ENCODE measurements around the gene PRDM2.

The PRDM2 gene

DNA sequence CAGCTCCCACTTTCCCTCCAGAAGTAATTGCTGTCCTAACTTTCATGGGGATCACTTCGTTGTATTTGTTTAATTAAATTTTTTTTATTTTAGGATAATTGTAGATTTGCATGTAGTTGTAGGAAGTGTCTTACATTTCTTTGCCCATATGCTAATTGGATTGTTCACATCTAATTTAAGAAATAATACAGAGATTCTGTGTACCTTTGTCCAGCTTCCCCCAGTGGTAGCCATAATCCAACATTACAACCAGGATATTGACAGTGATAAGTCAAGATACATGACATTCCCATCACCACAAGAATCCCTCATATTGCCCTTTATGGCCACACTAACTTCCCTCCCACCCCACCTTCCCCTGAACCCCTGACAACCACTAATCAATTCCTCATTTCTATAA lies 136.6 kb downstream of the PRDM2 start:
- no peak for DNase-seq (ENCODE audit: low read depth)

DNA sequence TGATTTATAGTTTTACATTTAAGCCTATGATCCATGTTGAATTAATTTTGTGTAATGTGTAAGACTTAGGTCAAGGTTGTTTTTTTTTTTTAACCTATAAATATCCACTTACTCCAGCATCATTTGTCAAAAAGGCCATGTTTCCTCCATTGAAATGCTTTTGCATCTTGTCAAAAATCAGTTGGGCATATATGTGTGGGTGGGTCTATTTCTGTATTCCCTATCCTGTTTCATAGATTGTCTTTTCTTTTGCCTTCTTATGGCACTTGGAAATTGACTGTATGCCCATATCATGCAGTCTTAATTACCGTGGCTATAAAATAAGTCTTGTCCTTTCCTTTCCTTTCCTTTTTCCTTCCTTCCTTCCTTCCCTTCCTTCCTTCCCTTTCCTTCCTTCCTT lies 138.2 kb downstream of the PRDM2 start:
- DNase-seq (ENCODE audit: low read depth), result no peak

DNA sequence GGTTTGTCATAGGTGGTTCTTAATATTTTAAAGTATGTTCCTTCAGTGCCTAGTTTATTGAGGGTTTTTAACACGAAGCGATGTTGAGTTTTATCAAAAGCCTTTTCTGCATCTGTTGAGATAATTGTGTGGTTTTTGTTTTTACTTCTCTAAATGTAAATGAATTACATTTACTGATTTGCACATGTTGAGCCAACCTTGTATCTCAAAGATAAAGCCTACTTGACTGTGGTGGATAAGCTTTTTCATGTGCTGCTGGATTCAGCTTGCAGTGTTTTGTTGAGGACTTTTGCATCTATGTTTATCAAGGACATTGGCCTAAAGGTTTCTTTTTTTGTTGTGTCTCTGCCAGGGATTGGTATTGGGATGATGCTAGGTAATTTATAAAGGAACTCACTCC lies 142.5 kb downstream of the PRDM2 start:
- DNase-seq (ENCODE audit: low read depth), result no peak

DNA sequence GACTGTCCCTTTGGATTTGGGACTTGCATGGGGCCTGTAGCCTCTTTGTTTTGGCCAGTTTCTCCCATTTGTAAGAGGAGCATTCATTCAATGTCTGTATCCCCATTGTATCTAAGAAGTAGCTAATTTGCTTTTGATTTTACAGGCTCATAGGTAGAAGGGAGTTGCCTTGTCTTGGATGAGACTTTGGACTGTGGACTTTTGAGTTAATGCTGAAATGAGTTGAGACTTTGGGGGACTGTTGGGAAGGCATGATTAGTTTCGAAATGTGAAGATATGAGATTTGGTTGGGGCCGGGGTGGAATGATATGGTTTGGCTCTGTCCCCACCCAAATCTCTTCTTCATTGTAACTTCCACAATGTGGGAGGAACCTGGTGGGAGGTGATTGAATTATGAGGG lies 151.7 kb downstream of the PRDM2 start:
- no peak for DNase-seq (ENCODE audit: low read depth)

DNA sequence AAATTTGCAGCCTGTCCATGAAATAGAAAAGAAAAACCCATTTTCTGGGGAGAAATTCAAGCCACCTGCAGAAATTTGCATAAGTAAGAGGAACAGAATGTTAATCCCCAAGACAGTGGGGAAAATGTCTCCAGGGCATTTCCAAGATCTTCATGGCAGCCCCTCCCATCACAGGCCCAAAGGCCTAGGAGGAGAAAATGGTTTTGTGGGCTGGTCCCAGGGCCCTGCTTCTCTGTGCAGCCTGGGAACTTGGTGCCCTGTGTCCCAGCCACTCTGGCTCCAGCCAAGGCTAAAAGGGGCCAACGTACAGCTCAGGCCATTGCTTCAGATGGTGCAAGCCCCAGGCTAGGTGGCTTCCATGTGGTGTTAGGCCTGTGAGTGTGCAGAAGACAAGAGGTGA lies 155.6 kb downstream of the PRDM2 start:
- DNase-seq (ENCODE audit: low read depth), result no peak

DNA sequence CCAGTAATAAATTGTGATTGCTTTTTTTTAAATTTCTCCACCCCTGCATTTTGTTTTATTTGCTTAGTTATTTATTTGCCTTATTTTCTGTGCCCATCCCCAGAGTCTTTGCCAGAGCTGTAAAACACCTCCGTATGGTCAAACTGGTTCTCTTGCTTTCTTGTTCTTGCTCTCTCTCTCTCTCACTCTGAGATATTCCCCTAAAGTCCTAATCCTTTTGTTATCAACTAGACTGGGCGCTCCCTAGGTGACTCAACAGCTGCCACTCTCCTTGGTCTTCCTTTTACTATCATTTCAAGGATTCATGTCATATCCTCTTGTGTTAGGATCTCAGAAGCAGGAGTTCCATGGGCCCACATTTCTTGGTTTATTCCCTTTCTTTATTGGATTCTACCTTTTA lies 160.0 kb downstream of the PRDM2 start:
- no peak for DNase-seq (ENCODE audit: low read depth)

DNA sequence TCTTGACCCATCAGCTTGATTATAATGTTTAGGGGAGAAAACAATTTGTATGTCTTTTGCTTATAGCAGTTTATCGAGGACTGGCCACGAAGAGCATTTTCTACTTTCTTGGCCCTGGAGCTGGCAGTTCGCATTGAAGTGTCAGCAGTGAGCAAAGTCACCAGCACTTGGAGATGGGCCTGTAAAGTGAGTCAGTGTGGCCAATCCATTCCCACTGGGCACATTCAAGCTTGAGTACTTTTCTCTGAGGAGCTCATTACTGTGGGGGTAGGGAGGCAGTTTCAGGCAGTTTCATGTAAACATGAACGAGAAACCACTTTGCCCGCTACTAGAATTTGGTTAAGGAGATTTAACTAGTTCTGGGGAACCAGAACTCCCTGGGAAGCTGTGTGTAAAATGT lies 164.8 kb downstream of the PRDM2 start:
- peak; percentile 50 for DNase-seq (ENCODE audit: low read depth)

DNA sequence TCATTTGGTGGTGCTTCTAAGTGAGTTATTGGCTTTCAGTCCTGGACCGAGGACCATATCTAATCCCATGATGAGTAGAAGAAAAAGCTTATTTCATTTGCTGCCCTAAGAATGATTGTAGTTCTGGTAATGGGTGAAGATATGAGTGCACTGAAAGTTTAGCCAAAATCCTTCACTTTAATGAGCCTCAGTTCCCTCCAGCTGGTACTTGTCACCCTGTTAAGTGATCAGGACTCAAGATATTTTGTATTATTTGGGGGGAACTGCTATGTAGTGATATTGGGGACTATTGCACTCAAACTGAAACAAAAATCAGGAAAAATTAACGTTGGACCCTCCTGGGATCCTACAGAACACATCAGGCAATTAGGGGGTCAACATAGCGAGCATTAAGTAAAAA lies 165.9 kb downstream of the PRDM2 start:
- DNase-seq (ENCODE audit: low read depth), result no peak

DNA sequence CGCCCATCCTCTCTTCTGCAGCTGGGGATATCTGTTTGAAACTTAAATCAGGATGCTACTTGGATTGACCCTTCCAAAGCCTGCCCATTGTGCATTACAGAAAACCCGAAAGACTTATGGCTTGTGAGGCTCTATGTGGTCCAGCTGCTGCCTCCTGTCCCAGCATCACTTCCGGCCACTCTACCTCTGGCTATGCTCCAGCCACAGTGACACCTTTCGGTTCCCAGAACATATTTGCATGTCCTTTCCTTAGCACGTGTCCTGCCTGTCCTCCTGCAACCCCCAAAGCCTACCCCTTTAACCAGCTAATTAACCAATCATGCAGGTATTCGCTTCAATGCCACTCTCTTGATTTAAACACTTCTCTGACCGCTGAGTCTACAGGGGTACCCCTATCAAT lies 167.6 kb downstream of the PRDM2 start:
- DNase-seq (ENCODE audit: low read depth), result no peak

DNA sequence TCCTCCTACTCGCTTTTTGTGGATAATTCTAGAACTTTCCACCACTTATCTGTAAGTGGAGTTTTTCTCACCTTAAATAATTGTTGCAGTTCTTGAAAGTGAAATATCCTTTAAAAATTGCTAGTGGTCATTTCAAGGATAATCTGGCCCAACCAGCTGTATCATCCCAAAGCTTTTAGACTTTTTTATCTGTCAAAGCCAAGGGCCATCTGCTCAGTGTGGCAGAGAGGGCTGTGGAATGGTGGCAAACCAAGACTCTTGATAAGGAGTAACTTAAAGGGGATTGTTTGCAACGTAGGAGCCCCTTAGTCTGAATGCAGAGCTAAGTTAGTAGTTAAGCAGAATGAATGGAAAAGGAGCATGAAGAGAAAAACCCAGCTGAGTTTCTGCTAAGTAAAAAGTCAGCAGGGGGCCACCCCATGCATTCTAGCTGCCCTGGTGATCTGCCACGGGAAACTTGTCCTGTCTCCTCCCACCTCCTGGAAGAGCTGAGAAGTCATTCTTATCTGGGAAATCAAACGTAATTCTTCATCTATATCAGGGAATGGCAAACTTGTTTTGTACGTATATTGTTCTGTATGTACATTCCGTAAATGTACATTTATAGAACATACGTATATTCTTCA lies 169.3 kb downstream of the PRDM2 start:
- DNase-seq (ENCODE audit: low read depth), result no peak

DNA sequence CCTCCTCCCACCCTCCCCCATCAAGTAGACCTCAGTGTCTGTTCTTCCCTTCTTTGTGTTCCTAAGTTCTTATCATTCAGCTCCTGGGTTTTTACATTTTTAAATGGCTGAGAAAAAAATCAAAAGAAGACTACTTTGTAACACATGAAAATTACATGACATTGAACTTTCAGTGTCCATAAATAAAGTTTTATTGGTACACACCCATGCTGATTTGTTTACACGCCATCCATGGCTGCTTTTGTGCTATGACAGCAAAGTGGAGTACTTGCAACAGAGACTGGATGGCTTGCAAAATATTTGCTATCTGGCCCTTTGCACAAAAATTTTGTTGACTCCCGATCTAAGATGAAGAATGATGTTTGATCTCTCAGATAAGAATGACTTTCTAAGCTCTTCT lies 171.4 kb downstream of the PRDM2 start:
- DNase-seq (ENCODE audit: low read depth), result no peak

DNA sequence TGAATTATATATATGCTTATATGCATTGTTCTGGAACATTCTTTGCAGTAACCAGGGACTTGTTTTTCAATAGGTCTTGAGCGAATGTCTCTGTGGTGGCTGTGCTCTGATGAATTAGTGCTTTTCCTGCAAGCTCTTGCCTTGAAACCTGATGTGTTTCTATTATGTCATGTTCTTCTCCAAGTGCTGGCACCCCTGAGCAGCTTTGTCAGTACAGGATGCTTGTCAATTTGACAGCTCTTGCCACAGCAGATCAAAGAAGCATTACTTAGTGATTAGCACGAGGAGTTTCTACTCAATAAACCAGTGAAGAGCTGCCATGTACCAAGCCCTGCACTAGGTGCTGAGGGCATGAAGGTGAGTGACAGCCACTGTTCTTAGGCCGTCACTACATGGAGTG lies 171.9 kb downstream of the PRDM2 start:
- DNase-seq (ENCODE audit: low read depth), result no peak

DNA sequence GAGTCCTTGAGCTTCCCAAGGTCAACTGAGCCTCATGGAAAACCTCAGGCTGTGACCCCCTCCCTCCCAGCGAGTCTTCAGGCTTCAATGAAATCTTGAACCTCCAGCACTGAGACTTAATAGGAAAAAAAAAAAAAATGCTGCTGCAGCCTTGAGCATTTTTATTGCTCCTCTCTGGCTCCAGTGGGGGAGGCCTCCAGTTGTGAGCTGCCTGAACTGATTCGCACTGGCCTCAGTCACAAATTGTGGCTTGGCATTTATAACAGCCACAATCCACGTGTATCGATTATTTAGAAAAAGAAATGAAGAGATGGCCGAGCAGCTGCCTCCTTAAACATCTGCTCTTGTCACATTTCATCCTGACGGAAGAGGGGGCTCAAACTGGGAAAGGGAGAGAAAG lies 173.0 kb downstream of the PRDM2 start:
- no peak for DNase-seq (ENCODE audit: low read depth)

All from fibroblast of gingiva (primary cell).